ENCODE results near the gene TSPAN9.

GRCh38 chr12:3323002-3323685, 246.0 kb downstream of the TSPAN9 start:
- TF ChIP-seq CTCF (conservative IDR thresholded peaks at IDR 0.05; ENCODE audit: low read depth in 2 of 2) (no peak), POLR2AphosphoS5 (IDR thresholded peaks at IDR 0.05; ENCODE audit: low read depth) (no peak)
